Skin of body (tissue), 2 donors: ENCODE measurements around the gene COL12A1. TPM values are rescaled to one million over a fixed set of nuclear protein-coding genes. Genes with fewer than 3 reads are reported as not detected.
A peak's percentile ranks its signal among the peaks of the same experiment; 100 is the strongest.

Experiments used
- DNase-seq: peaks from one replicate; lab custom pipeline; 2025; lab: John Stamatoyannopoulos, UW
- total RNA-seq: library from RNA; depleted of rRNA; stranded (reverse); fragments of >200 nt; gene quantifications from one replicate; pipeline ENCODE4 v1.2.3, GENCODE V29; 2014

COL12A1 gene
- total RNA-seq, 1 donor from 2014 or later = 383 TPM

GRCh38 chr6:75103431-75103830 is 102.4 kb downstream of the COL12A1 start:
- no peak for DNase-seq

GRCh38 chr6:75102301-75102700 is 103.6 kb downstream of the COL12A1 start:
- DNase-seq = no peak

- no peak for DNase-seq
Measured at GRCh38 chr6:75101896-75102295, 104.0 kb downstream of the COL12A1 start.

GRCh38 chr6:75098709-75099108 is 107.1 kb downstream of the COL12A1 start:
- peak; percentile 83 for DNase-seq

GRCh38 chr6:75096966-75097365 is 108.9 kb downstream of the COL12A1 start:
- no peak for DNase-seq

GRCh38 chr6:75094614-75095200 is 111.1 kb downstream of the COL12A1 start:
- peak; percentile 83 for DNase-seq

DNA sequence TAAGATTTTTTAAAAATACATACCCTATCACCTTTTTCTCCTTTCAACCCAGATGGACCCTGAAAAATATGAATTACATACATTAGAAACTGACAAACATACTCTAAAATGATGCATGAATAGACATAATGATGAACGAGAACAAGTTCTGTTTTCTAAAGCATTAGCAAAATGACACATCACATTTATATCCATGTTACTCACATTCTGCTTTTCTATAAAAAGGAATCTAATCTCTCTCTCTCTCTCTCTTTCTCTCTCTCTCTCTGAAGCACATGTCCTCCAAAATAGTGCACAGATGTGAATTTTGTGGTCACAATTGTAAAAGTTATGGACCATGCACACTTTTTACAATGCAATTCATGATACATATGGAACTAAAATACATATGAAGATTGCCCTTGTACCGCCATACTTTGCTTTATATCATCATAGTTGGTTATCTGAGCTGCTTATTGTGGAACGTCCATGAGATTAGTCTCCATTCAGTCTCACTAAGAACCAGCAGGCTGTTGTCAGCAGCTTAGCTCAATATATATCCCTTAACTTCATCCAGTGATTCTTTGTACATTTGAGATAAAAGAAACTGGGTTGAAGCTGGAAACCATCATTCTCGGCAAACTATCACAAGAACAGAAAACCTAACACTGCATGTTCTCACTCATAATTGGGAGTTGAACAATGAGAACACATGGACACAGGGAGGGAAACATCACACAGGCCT is 114.2 kb downstream of the COL12A1 start:
- DNase-seq = no peak

DNA sequence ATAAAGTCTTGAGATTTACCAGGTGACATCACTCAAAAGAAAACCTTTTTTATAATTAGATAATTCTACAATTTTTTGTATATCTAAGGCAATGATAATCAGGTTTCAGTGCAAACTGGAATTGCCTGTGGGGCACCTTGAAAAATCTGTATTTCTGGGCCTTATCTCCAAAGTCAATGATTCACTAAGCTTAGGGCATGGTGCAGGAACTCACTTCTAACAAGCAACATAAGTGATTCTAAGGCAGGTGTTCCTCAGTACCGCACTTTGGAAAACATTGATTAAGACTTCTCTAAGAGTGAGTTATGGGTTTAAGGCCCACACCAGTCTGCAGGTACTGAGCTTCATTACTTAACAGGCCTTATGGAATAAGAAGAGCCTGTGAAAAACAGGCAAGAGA is 115.3 kb downstream of the COL12A1 start:
- no peak for DNase-seq

DNA sequence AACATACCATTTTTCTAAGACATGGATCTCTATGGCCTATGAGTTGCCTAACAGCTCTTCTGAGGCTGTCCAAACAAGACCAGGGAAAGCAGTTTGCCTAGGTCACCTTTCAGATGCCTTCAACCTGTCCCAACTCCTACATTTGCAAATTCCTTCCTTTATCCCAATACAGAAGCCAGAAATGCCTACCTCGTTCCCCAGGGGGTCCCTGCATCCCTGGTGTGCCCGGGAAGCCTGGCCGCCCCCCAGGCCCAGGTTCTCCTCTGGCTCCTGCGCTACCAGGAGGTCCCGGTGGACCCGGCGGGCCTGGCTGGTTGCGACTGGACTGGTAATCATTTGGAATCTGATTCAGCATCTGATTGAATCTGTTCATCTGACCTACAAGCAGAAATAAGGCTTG is 115.9 kb downstream of the COL12A1 start:
- DNase-seq = no peak

DNA sequence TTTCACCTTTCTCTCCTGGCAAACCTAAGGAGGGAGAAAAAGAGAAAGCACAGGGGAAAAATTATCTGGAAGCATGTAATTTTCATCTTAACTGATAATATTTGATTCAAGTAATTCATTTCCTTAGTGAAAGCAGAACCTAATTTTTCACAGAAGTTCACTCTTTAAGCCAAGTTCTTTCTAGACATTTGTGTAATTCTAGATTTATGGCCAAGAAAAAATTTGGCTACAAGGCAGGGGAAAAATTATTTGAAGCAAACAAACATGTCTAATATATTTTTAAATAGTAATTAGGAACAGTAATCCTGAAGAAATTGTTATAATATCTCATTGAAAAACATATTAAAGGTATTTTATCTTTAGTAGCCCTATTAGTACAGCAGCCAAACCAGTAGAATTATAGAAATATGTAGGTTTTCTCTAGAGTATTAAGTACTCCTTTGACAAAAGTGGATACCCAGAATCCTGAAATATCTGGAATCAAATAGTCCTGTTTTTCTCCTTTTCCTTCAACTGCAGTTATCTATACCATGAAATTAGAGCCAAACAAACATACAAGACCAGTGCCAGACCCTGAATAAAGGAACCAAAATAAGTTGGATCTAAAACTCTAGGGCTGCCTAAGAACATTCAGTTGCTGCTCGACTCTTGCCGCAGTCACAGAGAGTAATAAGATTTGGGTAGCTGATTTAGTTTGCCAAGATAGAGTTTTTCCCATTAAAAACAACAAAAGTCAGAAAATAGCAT is 116.5 kb downstream of the COL12A1 start:
- DNase-seq = peak; percentile 58

DNA sequence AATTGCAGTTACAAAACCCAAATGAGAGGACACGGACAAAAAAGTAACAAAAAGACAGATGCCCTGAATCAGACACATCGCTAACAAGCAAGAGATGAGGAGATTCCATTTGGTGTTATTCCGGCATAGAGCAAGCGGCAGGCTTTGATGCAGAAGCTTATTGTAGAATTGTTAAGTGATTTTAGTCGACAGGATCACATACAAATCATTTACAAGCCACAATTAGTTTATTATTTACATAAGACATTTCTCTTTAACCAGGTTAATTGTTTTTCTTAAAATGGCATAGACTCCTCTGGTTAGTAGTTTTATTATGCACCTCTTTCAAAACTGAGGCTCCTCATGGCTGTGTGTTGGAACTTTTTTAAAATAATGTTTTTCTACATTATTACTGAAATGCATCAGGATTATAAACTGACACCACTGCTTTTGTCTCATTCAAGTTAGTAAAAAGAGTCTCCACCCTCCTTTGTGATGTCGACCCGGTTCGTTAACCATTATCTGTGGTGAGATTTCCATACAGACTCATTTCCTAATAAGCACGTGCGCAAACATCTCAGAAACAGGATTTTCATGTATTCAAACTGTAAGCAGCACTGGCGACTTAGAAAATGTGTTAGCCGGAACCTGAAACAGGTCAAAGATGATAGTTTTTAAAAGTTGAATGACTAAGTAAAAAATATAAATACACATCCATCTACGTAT is 119.8 kb downstream of the COL12A1 start:
- DNase-seq = no peak

- no peak for DNase-seq
Measured at GRCh38 chr6:75084872-75085381, 120.9 kb downstream of the COL12A1 start.

DNA sequence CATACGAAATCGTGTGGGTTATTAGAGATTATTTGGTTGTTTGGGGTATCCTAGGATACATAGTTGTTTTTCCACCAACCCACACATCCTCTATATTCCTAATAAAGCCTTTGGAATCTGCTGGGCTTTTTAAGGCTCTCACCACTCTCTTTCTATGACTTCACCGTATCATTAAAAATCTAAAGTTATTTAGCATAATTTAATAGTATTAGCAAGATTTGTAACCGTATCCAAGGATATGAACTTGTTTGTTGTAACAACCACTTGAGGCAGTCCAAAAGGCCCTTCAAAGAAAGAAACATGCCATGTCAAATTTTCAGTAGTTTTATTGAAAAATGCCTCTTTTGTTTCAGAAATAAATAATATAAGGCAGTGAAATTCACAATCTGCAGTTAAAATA is 121.8 kb downstream of the COL12A1 start:
- no peak for DNase-seq

- no peak for DNase-seq
Measured at GRCh38 chr6:75081921-75082320, 123.9 kb downstream of the COL12A1 start.

GRCh38 chr6:75081047-75081446 is 124.8 kb downstream of the COL12A1 start:
- DNase-seq = no peak

DNA sequence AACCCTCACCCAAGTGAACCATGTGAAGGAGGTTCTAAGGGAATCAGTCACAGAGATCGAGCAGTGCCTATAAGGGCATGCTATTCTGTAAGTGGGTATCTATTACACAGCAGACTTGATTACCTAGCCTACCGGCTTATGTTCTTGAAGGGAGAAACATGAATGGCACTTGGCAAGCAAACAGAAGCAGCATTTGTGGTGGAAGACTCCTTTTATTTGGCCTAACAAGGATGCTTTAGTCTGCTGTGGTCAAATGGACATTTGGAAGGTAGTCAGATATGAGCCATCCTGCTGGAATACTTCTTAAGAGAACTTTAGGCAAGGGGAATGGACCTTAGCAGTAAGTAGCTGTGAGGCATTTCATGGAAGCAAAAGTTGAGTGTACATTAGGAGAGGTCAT is 126.3 kb downstream of the COL12A1 start:
- DNase-seq = no peak

DNA sequence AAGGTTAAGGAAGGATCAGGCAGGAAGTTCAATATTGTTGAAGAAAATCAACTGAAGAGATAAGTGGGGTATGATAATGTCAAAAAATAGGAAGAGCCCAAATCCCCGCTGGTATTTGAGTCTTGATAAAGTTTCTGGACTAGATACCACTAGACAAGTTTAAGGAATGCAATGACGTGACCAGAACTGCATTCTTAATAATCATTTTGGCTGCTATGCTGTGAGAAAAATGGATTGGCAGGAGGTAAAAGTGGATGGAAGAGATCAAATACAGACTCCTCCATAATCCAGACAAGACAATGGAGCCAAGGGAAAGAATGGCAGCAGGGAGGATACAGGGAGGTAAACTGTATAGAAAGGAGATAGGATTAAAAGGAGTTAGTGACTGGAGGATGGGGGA is 128.2 kb downstream of the COL12A1 start:
- peak; percentile 36 for DNase-seq

- DNase-seq = no peak
Measured at GRCh38 chr6:75076009-75076408, 129.8 kb downstream of the COL12A1 start.

GRCh38 chr6:75070244-75070643 is 135.6 kb downstream of the COL12A1 start:
- DNase-seq = no peak

DNA sequence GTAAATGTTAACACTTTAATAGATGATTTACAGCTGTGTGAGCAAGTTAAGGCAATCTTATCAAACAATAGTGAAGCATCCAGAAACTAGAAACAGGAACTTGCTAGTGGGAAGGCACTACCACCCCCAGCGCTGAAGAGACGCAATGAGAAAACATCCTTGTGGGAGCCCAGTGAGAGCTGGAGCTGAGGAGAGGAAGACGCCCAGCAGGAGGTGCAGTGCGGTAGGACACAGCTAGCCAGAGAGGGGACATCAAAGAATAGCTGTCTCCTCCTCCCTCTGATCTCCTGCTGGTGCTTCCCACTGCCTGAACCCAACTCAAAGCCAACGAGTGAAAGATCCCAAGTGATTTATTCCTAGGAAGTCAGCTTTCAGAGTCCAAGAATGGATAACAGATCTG is 140.3 kb downstream of the COL12A1 start:
- no peak for DNase-seq

GRCh38 chr6:75052491-75052890 is 153.4 kb downstream of the COL12A1 start:
- peak; percentile 72 for DNase-seq

GRCh38 chr6:75049308-75049707 is 156.5 kb downstream of the COL12A1 start:
- DNase-seq = no peak
